Endothelial cell of umbilical vein (primary cell): ENCODE data around the gene BLM. TPM values are rescaled to one million over a fixed set of nuclear protein-coding genes. Genes with fewer than 3 reads are reported as not detected.

Experiments used
- BruUV-seq: library from RNA; stranded (reverse); fragments of 400-500 nt; replicated peaks from 2 replicates; lab custom pipeline; 2021; lab: Mats Ljungman, UMichigan
- CTCF ChIA-PET: fragments of 300-600, 350-600 bp; sonication (Branson Sonifier 250); formaldehyde crosslinking; loops from one replicate; lab custom pipeline; 2021; ENCODE audit warnings: antibody characterized with exemption, inconsistent platforms; lab: Charles Lee
- POLR2A ChIA-PET: fragments of 300-600, 350-600 bp; sonication (Branson Sonifier 250); formaldehyde crosslinking; loops from one replicate; lab custom pipeline; 2021; ENCODE audit warnings: antibody characterized with exemption, inconsistent platforms; lab: Charles Lee
- DNase-seq: peaks from one replicate; pipeline ENCODE4 v3.0.0-alpha.2; 2011; ENCODE audit warnings: low read depth, low spot score
- FAIRE-seq: peaks from 2 replicates; lab custom pipeline; 2011; peaks lifted over from hg19 to GRCh38; lab: Jason Lieb, UNC
- H2AFZ ChIP-seq: 2 replicates; pipeline ENCODE4 v1.6.0; 2012; ENCODE audit warnings: low read depth, low read length, control low read depth, inconsistent platforms
- H3K27ac ChIP-seq: 2 replicates; pipeline ENCODE4 v1.5.1; 2011; ENCODE audit warnings: low read depth, mild to moderate bottlenecking, control low read depth, low read length, moderate library complexity; ENCODE audit not compliant: insufficient read depth
- H3K27me3 ChIP-seq, 2 experiments: 2 replicates each; pipeline versions ENCODE4 v1.6.0 to v1.6.1; 2011; ENCODE audit warnings: low read length in 2 of 2, mixed read lengths in 1 of 2; ENCODE audit not compliant: control insufficient read depth in 2 of 2, insufficient read depth in 2 of 2
- H3K36me3 ChIP-seq, 2 experiments: 2 replicates in 1 of 2; 3 replicates in 1 of 2; pipeline ENCODE4 v1.5.1; 2011; ENCODE audit warnings: low read length in 2 of 2, mild to moderate bottlenecking in 1 of 2, moderate library complexity in 1 of 2; ENCODE audit not compliant: control insufficient read depth in 2 of 2, insufficient read depth in 2 of 2; ENCODE audit errors: extremely low read depth in 1 of 2
- H3K4me1 ChIP-seq: 3 replicates; pipeline ENCODE4 v1.5.1; 2011; ENCODE audit warnings: mild to moderate bottlenecking, low read length; ENCODE audit not compliant: control insufficient read depth, insufficient read depth; ENCODE audit errors: extremely low read depth
- H3K4me2 ChIP-seq: 2 replicates; pipeline ENCODE4 v1.6.1; 2011; ENCODE audit warnings: low read length, control low read depth, mixed read lengths; ENCODE audit not compliant: insufficient read depth
- H3K4me3 ChIP-seq, 3 experiments: fragments of 200-600 bp in 1 of 3; sonication (generic), shearing (Covaris generic) in 1 of 3; replicated peaks in 1 of 3; 2 replicates each; pipeline ENCODE4 v1.5.1; 2011 to 2016; ENCODE audit warnings: control low read depth in 3 of 3, low read length in 3 of 3, mild to moderate bottlenecking in 2 of 3, inconsistent platforms in 1 of 3, low read depth in 1 of 3, moderate library complexity in 1 of 3; ENCODE audit not compliant: insufficient read depth in 1 of 3
- H3K79me2 ChIP-seq: 2 replicates; pipeline ENCODE4 v1.6.0; 2012; ENCODE audit warnings: low read length, inconsistent platforms; ENCODE audit not compliant: control insufficient read depth, insufficient read depth
- H3K9ac ChIP-seq: replicated peaks from 2 replicates; pipeline ENCODE3; 2011; ENCODE audit warnings: low read length, control low read depth; ENCODE audit not compliant: insufficient read depth; ENCODE audit errors: extremely low read depth
- H3K9me1 ChIP-seq: replicated peaks from 3 replicates; pipeline ENCODE4 v1.6.0; 2011; ENCODE audit warnings: mild to moderate bottlenecking, low read length; ENCODE audit not compliant: control insufficient read depth, insufficient read depth; ENCODE audit errors: extremely low read depth
- H3K9me3 ChIP-seq: replicated peaks from 2 replicates; pipeline ENCODE4 v1.5.1; 2012; ENCODE audit warnings: low read length, inconsistent platforms; ENCODE audit not compliant: control insufficient read depth, insufficient read depth
- H4K20me1 ChIP-seq: replicated peaks from 2 replicates; pipeline ENCODE3; 2011; ENCODE audit warnings: mild to moderate bottlenecking, low read length; ENCODE audit not compliant: control insufficient read depth, insufficient read depth; ENCODE audit errors: extremely low read depth
- EZH2 ChIP-seq: IDR thresholded peaks from 2 replicates; pipeline ENCODE4 v1.6.1; 2012; ENCODE audit warnings: borderline replicate concordance, low read depth, mild to moderate bottlenecking, moderate library complexity, low read length, inconsistent platforms; ENCODE audit not compliant: severe bottlenecking
- FOS ChIP-seq: IDR thresholded peaks from 2 replicates; pipeline ENCODE4 v1.6.1; 2011; ENCODE audit warnings: mild to moderate bottlenecking, low read length, moderate library complexity, borderline replicate concordance; ENCODE audit not compliant: insufficient read depth
- GATA2 ChIP-seq: IDR thresholded peaks from 2 replicates; pipeline ENCODE4 v1.7.0; 2011; ENCODE audit warnings: low read depth, mild to moderate bottlenecking, moderate library complexity, mixed read lengths, low read length; ENCODE audit not compliant: insufficient read length, insufficient read depth
- JUN ChIP-seq: IDR thresholded peaks from 2 replicates; pipeline ENCODE4 v1.6.1; 2011; ENCODE audit warnings: borderline replicate concordance, low read depth; ENCODE audit not compliant: insufficient read length, insufficient read depth
- MYC ChIP-seq: IDR thresholded peaks from one replicate; pipeline ENCODE4 v1.6.1; 2011; ENCODE audit warnings: mild to moderate bottlenecking, low read depth, low read length
- POLR2A ChIP-seq: IDR thresholded peaks from 2 replicates; pipeline ENCODE4 v1.6.1; 2012; ENCODE audit warnings: low read depth, mild to moderate bottlenecking, control low read depth, low read length
- POLR2AphosphoS5 ChIP-seq: IDR thresholded peaks from 2 replicates; pipeline ENCODE4 v1.6.1; 2012; ENCODE audit warnings: low read depth, mild to moderate bottlenecking, control low read depth, low read length, moderate library complexity; ENCODE audit not compliant: insufficient read depth
- dilution Hi-C: fragments of 300-500 bp; cut with MboI; formaldehyde crosslinking; loops from one replicate; pipeline ENCODE4 v1.15.0; 2019; ENCODE audit warnings: low sequenced_read_pairs; ENCODE audit not compliant: extremely low pct_ligation_motif_present
- intact Hi-C: fragments of 100-400 bp; cut with micrococcal nuclease; formaldehyde crosslinking; loops from one replicate; pipeline ENCODE4 v1.10.0; 2022
- polyA plus RNA-seq, 4 experiments: library from polyadenylated mRNA; depleted of rRNA in 3 of 4; stranded (reverse) in 3 of 4; unstranded in 1 of 4; fragments of >200 nt; gene quantifications; 2 replicates each; pipeline versions ENCODE4 v1.2.1 to v1.2.3, GENCODE V29; 2011 to 2012; ENCODE audit warnings: missing spikeins in 1 of 4
- total RNA-seq: library from RNA; stranded (reverse); gene quantifications from 2 replicates; pipeline ENCODE4 v1.2.3, GENCODE V29; 2021
- TF ChIP-seq, protein P1 (sequence below), 2 donors: IDR thresholded peaks; 1 replicate in 1 of 2; 2 replicates in 1 of 2; pipeline ENCODE4 v1.5.1; 2011; ENCODE audit warnings: low read length in 2 of 2, mild to moderate bottlenecking in 2 of 2, moderate library complexity in 2 of 2, control low read depth in 1 of 2, inconsistent platforms in 1 of 2, low read depth in 1 of 2; ENCODE audit not compliant: insufficient read depth in 1 of 2; ENCODE audit errors: extremely low read depth in 1 of 2
- TF ChIP-seq, protein P2 (sequence below): IDR thresholded peaks from 2 replicates; pipeline ENCODE4 v1.6.1; 2011; ENCODE audit not compliant: insufficient read depth, insufficient read length

Gene BLM
- total and polyA plus RNA-seq, 2 donors (not counting 3 experiments of a cell fraction or from before 2014, with no cell fraction given): 3.8 to 17.3 TPM

DNA sequence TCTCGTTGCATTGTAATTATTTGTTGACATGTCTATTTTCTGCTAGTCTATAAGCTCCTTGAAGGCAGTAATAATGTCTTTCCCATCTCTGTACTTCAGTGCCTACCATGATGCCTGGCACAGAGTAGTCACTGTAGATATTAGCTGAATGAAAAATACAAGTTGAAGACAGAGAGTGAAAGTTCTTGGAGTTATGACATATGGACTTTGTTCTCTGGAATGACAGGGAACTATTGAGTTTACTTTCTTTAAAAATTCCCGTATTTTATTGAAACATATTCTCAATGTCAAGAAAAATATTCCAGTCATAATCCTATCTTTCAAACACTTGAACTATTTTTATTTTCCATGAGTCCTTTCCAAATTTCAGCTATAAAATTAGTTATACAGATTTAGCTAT is 3.0 kb downstream of the BLM start:
- intact Hi-C loops: no loop called here
- POLR2A ChIA-PET: no interaction called here
- no peak for FAIRE-seq

DNA sequence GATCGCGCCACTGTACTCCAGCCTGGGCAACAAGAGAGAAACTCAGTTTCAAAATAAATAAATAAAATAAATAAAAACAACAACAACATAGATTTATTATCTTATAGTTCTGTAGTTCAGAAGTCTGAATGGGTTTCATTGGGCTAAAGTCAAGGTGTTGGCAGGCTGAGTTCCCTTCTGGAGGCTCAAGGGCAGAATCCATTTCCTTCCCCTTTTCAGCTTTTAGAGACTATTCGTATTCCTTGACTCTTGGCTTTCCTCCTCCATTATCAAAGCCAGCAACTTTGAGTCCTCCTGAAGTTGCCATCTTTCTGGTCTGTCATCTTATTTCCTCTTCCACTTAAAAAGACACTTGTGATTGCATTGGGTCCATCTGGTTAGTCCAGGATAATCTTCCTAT is 12.1 kb downstream of the BLM start:
- Histone ChIP-seq H4K20me1 (no peaks in the 10 kb centered on the region), H3K4me3 (no peak overlapping the region), H3K27me3 (no peaks in the 10 kb centered on the region), H3K4me1 (no peaks in the 10 kb centered on the region), H3K9ac (no peak overlapping the region), H3K9me1 (no peaks in the 10 kb centered on the region), H3K36me3 (no peaks in the 10 kb centered on the region), H3K79me2 (peaks cover 26% of the 10 kb centered on the region), H3K9me3 (no peaks in the 10 kb centered on the region), H3K4me2 (no peak overlapping the region), H2AFZ (no peak overlapping the region), H3K27ac (no peak overlapping the region)
- dilution Hi-C loops (no loop called here), intact Hi-C loops (no loop called here)
- POLR2A ChIA-PET: no interaction called here
- TF ChIP-seq POLR2AphosphoS5: no peak
- TF ChIP-seq POLR2A: no peak
- TF ChIP-seq EZH2: no peak
- TF ChIP-seq, protein P1, sequence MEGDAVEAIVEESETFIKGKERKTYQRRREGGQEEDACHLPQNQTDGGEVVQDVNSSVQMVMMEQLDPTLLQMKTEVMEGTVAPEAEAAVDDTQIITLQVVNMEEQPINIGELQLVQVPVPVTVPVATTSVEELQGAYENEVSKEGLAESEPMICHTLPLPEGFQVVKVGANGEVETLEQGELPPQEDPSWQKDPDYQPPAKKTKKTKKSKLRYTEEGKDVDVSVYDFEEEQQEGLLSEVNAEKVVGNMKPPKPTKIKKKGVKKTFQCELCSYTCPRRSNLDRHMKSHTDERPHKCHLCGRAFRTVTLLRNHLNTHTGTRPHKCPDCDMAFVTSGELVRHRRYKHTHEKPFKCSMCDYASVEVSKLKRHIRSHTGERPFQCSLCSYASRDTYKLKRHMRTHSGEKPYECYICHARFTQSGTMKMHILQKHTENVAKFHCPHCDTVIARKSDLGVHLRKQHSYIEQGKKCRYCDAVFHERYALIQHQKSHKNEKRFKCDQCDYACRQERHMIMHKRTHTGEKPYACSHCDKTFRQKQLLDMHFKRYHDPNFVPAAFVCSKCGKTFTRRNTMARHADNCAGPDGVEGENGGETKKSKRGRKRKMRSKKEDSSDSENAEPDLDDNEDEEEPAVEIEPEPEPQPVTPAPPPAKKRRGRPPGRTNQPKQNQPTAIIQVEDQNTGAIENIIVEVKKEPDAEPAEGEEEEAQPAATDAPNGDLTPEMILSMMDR (IDR thresholded peaks at IDR 0.05; ENCODE audit: extremely low read depth in 1 of 2, insufficient read depth in 1 of 2, low read depth in 1 of 2, low read length in 2 of 2): no peak
- TF ChIP-seq FOS: no peak
- TF ChIP-seq, protein P2, sequence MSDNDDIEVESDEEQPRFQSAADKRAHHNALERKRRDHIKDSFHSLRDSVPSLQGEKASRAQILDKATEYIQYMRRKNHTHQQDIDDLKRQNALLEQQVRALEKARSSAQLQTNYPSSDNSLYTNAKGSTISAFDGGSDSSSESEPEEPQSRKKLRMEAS: no peak
- TF ChIP-seq GATA2: no peak
- no peak for TF ChIP-seq JUN
- TF ChIP-seq MYC: no peak
- CTCF ChIA-PET: no interaction called here
- FAIRE-seq (no peak), DNase-seq (no peak)
- no TSS peak for BruUV-seq

More for the DNA sequence above, 3.0 kb downstream of the BLM start:
- no peaks in the 10 kb centered on the region for H3K9me1 ChIP-seq
- dilution Hi-C loops: no loop called here
- H3K36me3 ChIP-seq: no peaks in the 10 kb centered on the region
- H4K20me1 ChIP-seq: no peaks in the 10 kb centered on the region
- H3K4me2 ChIP-seq: no peak overlapping the region
- H3K27ac ChIP-seq: no peak overlapping the region
- CTCF ChIA-PET: no interaction called here
- peaks cover 15% of the 10 kb centered on the region for H3K4me1 ChIP-seq
- no TSS peak for BruUV-seq
- H3K9ac ChIP-seq: no peak overlapping the region
- no peak for DNase-seq
- no peak overlapping the region for H3K4me3 ChIP-seq
- no peak overlapping the region for H2AFZ ChIP-seq
- H3K27me3 ChIP-seq: no peaks in the 10 kb centered on the region
- TF ChIP-seq EZH2 (no peak), JUN (no peak)
- H3K9me3 ChIP-seq: no peaks in the 10 kb centered on the region
- H3K79me2 ChIP-seq: peaks cover 28% of the 10 kb centered on the region
